Activated T-cell treated with anti-CD3 and anti-CD28 coated beads, Interleukin-2, amount 50 U/mL, for 72 hours (primary cell): ENCODE data around the gene GRAMD4. TPM values are rescaled to one million over a fixed set of nuclear protein-coding genes. Genes with fewer than 3 reads are reported as not detected.
A peak's percentile ranks its signal among the peaks of the same experiment; 100 is the strongest.
"Not testable (repeated sequence)": the region's sequence is repeated elsewhere in the genome, so short reads cannot be mapped to it uniquely, and the experiment has no call there.

Source experiments
- ATAC-seq, 2 donors: fragments of 150-1000 bp; cut with Tn5 transposase; replicated peaks in 1 of 2; 2 replicates each; pipeline ENCODE4 v1.10.0; 2021; ENCODE audit warnings: moderate library complexity in 2 of 2, mild to moderate bottlenecking in 1 of 2
- DNase-seq, 2 donors: peaks; one replicate each; pipeline ENCODE4 v3.0.0; 2021 to 2022; ENCODE audit warnings: mixed read lengths in 1 of 2
- H3K27ac Mint-ChIP-seq: one replicate; pipeline ENCODE4 v1.8.0; 2022; ENCODE audit warnings: mild to moderate bottlenecking, moderate library complexity, mixed read lengths
- H3K27me3 Mint-ChIP-seq: one replicate; pipeline ENCODE4 v1.8.0; 2022; ENCODE audit warnings: low read depth, mixed read lengths
- H3K36me3 Mint-ChIP-seq, 2 donors: one replicate each; pipeline ENCODE4 v1.8.0; 2022; ENCODE audit warnings: mixed read lengths in 2 of 2, mild to moderate bottlenecking in 1 of 2; ENCODE audit not compliant: insufficient read depth in 2 of 2
- H3K4me1 Mint-ChIP-seq: one replicate; pipeline ENCODE4 v1.8.0; 2022; ENCODE audit warnings: low read depth, mixed read lengths
- H3K4me3 Mint-ChIP-seq, 2 donors: one replicate each; pipeline ENCODE4 v1.8.0; 2022; ENCODE audit warnings: mild to moderate bottlenecking in 2 of 2, mixed read lengths in 2 of 2, moderate library complexity in 2 of 2
- H3K9me3 Mint-ChIP-seq, 2 donors: one replicate each; pipeline ENCODE4 v1.8.0; 2022; ENCODE audit warnings: mixed read lengths in 2 of 2
- total RNA-seq, 2 donors: library from RNA; stranded (reverse); gene quantifications; one replicate each; pipeline ENCODE4 v1.2.3, GENCODE V29; 2022

GRAMD4 gene
- total RNA-seq, 2 donors from 2014 or later: 42.8 to 53.5 TPM

GRCh38 chr22:46612341-46612903 is 7.8 kb upstream of the GRAMD4 start:
- H3K4me3 Mint-ChIP-seq: peak overlapping the region; percentile 91 to 92
- DNase-seq (no peak), ATAC-seq (peak in 1 of 2 donors; percentile 2)
- no peaks in the 10 kb centered on the region for H3K9me3 Mint-ChIP-seq
- peaks cover 24% of the 10 kb centered on the region for H3K4me1 Mint-ChIP-seq
- no peaks in the 10 kb centered on the region for H3K36me3 Mint-ChIP-seq
- H3K27ac Mint-ChIP-seq: peak overlapping the region; percentile 89
- no peaks in the 10 kb centered on the region for H3K27me3 Mint-ChIP-seq

- DNase-seq: peak; percentile 51 to 52
- peaks cover 24% of the 10 kb centered on the region for H3K4me1 Mint-ChIP-seq
- peak overlapping the region; percentile 89 for H3K27ac Mint-ChIP-seq
- peak overlapping the region; percentile 91 to 92 for H3K4me3 Mint-ChIP-seq
- ATAC-seq: peak; percentile 53 to 55
- no peaks in the 10 kb centered on the region for H3K9me3 Mint-ChIP-seq
- no peaks in the 10 kb centered on the region for H3K36me3 Mint-ChIP-seq
- H3K27me3 Mint-ChIP-seq: no peaks in the 10 kb centered on the region
Measured at GRCh38 chr22:46612904-46613605, 7.1 kb upstream of the GRAMD4 start.

GRCh38 chr22:46613606-46614021 is 6.6 kb upstream of the GRAMD4 start:
- Mint-ChIP-seq H3K27me3 (no peaks in the 10 kb centered on the region), H3K36me3 (no peaks in the 10 kb centered on the region), H3K27ac (peak overlapping the region; percentile 81), H3K4me3 (peak overlapping the region; percentile 91 to 92), H3K9me3 (no peaks in the 10 kb centered on the region), H3K4me1 (peaks cover 24% of the 10 kb centered on the region)
- ATAC-seq: peak; percentile 28 to 52
- peak; percentile 31 to 51 for DNase-seq

- Mint-ChIP-seq H3K4me3 (peak overlapping the region; percentile 91 to 92), H3K27me3 (no peaks in the 10 kb centered on the region), H3K27ac (peak overlapping the region; percentile 81), H3K4me1 (peaks cover 24% of the 10 kb centered on the region), H3K9me3 (no peaks in the 10 kb centered on the region), H3K36me3 (no peaks in the 10 kb centered on the region)
- DNase-seq: peak; percentile 75 to 80
- ATAC-seq: peak; percentile 79 to 88
Measured at GRCh38 chr22:46614025-46614931, 5.9 kb upstream of the GRAMD4 start.

GRCh38 chr22:46617207-46617985 is 2.8 kb upstream of the GRAMD4 start:
- DNase-seq: no peak

GRCh38 chr22:46617986-46618647 is 2.1 kb upstream of the GRAMD4 start:
- no peak for ATAC-seq
- H3K27ac Mint-ChIP-seq: no peak overlapping the region
- H3K27me3 Mint-ChIP-seq: no peaks in the 10 kb centered on the region
- no peak overlapping the region for H3K4me3 Mint-ChIP-seq
- DNase-seq: no peak
- peaks cover 12% of the 10 kb centered on the region for H3K4me1 Mint-ChIP-seq
- H3K9me3 Mint-ChIP-seq: no peaks in the 10 kb centered on the region
- no peaks in the 10 kb centered on the region for H3K36me3 Mint-ChIP-seq

More at GRCh38 chr22:46617207-46617985, 2.8 kb upstream of the GRAMD4 start:
- Mint-ChIP-seq H3K36me3 (no peaks in the 10 kb centered on the region), H3K4me1 (peaks cover 19% of the 10 kb centered on the region), H3K4me3 (no peak overlapping the region), H3K27ac (no peak overlapping the region), H3K9me3 (no peaks in the 10 kb centered on the region), H3K27me3 (no peaks in the 10 kb centered on the region)
- ATAC-seq: no peak

- H3K4me1 Mint-ChIP-seq: peaks cover 6% of the 10 kb centered on the region
- H3K4me3 Mint-ChIP-seq: no peak overlapping the region
- no peaks in the 10 kb centered on the region for H3K27me3 Mint-ChIP-seq
- no peaks in the 10 kb centered on the region for H3K36me3 Mint-ChIP-seq
- no peaks in the 10 kb centered on the region for H3K9me3 Mint-ChIP-seq
- DNase-seq: no peak
- no peak overlapping the region for H3K27ac Mint-ChIP-seq
- ATAC-seq: no peak
Measured at GRCh38 chr22:46618667-46619066, 1.5 kb upstream of the GRAMD4 start.

- ATAC-seq: no peak
- H3K4me1 Mint-ChIP-seq: no peaks in the 10 kb centered on the region
- no peak overlapping the region for H3K4me3 Mint-ChIP-seq
- no peaks in the 10 kb centered on the region for H3K36me3 Mint-ChIP-seq
- no peak for DNase-seq
- no peaks in the 10 kb centered on the region for H3K27me3 Mint-ChIP-seq
- no peak overlapping the region for H3K27ac Mint-ChIP-seq
- no peaks in the 10 kb centered on the region for H3K9me3 Mint-ChIP-seq
Measured at GRCh38 chr22:46619240-46619829, 851 bp upstream of the GRAMD4 start.

GRCh38 chr22:46620588-46621242 is 529 bp downstream of the GRAMD4 start:
- no peaks in the 10 kb centered on the region for H3K27me3 Mint-ChIP-seq
- no peaks in the 10 kb centered on the region for H3K9me3 Mint-ChIP-seq
- no peak overlapping the region for H3K4me3 Mint-ChIP-seq
- no peaks in the 10 kb centered on the region for H3K36me3 Mint-ChIP-seq
- DNase-seq: no peak
- H3K27ac Mint-ChIP-seq: no peak overlapping the region
- H3K4me1 Mint-ChIP-seq: no peaks in the 10 kb centered on the region
- no peak for ATAC-seq

GRCh38 chr22:46621243-46621930 is 1.2 kb downstream of the GRAMD4 start:
- H3K4me1 Mint-ChIP-seq, H3K27ac Mint-ChIP-seq, H3K36me3 Mint-ChIP-seq: not testable (repeated sequence)

GRCh38 chr22:46622081-46622521 is 1.9 kb downstream of the GRAMD4 start:
- Mint-ChIP-seq H3K27me3 (no peaks in the 10 kb centered on the region), H3K4me1 (no peaks in the 10 kb centered on the region), H3K9me3 (no peaks in the 10 kb centered on the region), H3K36me3 (no peaks in the 10 kb centered on the region), H3K27ac (no peak overlapping the region), H3K4me3 (no peak overlapping the region)
- ATAC-seq (no peak), DNase-seq (no peak)

More at GRCh38 chr22:46621243-46621930, 1.2 kb downstream of the GRAMD4 start:
- H3K27me3 Mint-ChIP-seq, DNase-seq, ATAC-seq, H3K9me3 Mint-ChIP-seq, H3K4me3 Mint-ChIP-seq: not testable (repeated sequence)
